Sigmoid colon (tissue), 7 donors: ENCODE measurements around the gene NCLN. TPM values are rescaled to one million over a fixed set of nuclear protein-coding genes. Genes with fewer than 3 reads are reported as not detected.
"Not testable (repeated sequence)": the region's sequence is repeated elsewhere in the genome, so short reads cannot be mapped to it uniquely, and the experiment has no call there.

Source experiments
- DNase-seq: peaks from one replicate; pipeline ENCODE4 v3.0.0-alpha.2; 2019
- H3K27ac ChIP-seq, 4 donors: fragments of 200-600 bp; sonication (generic); one replicate each; pipeline ENCODE4 v1.5.1; 2016 to 2019; ENCODE audit warnings: mild to moderate bottlenecking in 1 of 4
- H3K27me3 ChIP-seq, 3 donors: fragments of 200-600 bp; sonication (generic); one replicate each; pipeline ENCODE4 v1.5.1; 2019; ENCODE audit warnings: mild to moderate bottlenecking in 1 of 3
- H3K36me3 ChIP-seq, 4 donors: fragments of 200-600 bp; sonication (generic); one replicate each; pipeline ENCODE4 v1.5.1; 2016 to 2019
- H3K4me1 ChIP-seq, 4 donors: fragments of 200-600 bp; sonication (generic); one replicate each; pipeline ENCODE4 v1.5.1; 2017 to 2019
- H3K4me3 ChIP-seq, 4 donors: fragments of 200-600 bp; sonication (generic); one replicate each; pipeline ENCODE4 v1.5.1; 2017 to 2019; ENCODE audit warnings: mild to moderate bottlenecking in 2 of 4, moderate library complexity in 1 of 4
- H3K9me3 ChIP-seq, 4 donors: fragments of 200-600 bp in 3 of 4; sonication (generic) in 3 of 4; one replicate each; pipeline versions ENCODE4 v1.5.1 to v1.6.1; 2013 to 2019
- CTCF ChIP-seq, 4 experiments: fragments of 450-650 bp in 3 of 4; fragments of 200-600 bp in 1 of 4; IDR thresholded peaks; one replicate each; pipeline ENCODE4 v1.5.1; 2016 to 2019; ENCODE audit warnings: antibody characterized with exemption in 4 of 4, mild to moderate bottlenecking in 3 of 4, moderate library complexity in 2 of 4
- EP300 ChIP-seq, 4 donors: sonication (generic); formaldehyde crosslinking; IDR thresholded peaks; one replicate each; pipeline ENCODE4 v1.6.1; 2017; ENCODE audit warnings: antibody characterized with exemption in 4 of 4
- POLR2A ChIP-seq, 2 donors: fragments of 450-650 bp; IDR thresholded peaks; one replicate each; pipeline ENCODE4 v1.6.1; 2016; ENCODE audit warnings: antibody characterized with exemption in 2 of 2, mild to moderate bottlenecking in 2 of 2, moderate library complexity in 2 of 2
- POLR2AphosphoS5 ChIP-seq, 4 donors: sonication (generic); formaldehyde crosslinking; IDR thresholded peaks; one replicate each; pipeline ENCODE4 v1.6.1; 2017; ENCODE audit warnings: antibody characterized with exemption in 4 of 4
- WGBS, 2 donors: extraction: QIAGEN DNeasy Blood & Tissue Kit; methylation state at CpG; one replicate each; pipeline ENCODE4 v1.1.7; 2013; 5-methylcytosine and 5-hydroxymethylcytosine counted together
- intact Hi-C: fragments of 100-400 bp; cut with DNase I; formaldehyde crosslinking; loops from one replicate; pipeline ENCODE4 v1.15.1; 2023
- polyA plus RNA-seq, 3 donors: library from polyadenylated mRNA; stranded (reverse); fragments of 200-250 nt; gene quantifications; one replicate each; pipeline ENCODE4 v1.2.3, GENCODE V29; 2013
- total RNA-seq, 4 donors: library from RNA; depleted of rRNA; stranded (reverse); fragments of >200 nt; gene quantifications; one replicate each; pipeline ENCODE4 v1.1.0, GENCODE V29; 2016
- donor health status: healthy with polysubstance abuse.
- donor health status: Bipolar disorder and iron deficiency.
- donor health status: healthy.

The NCLN gene
- total and polyA plus RNA-seq, 7 donors, result 12.2 to 94.7 (median 16.1) TPM

- H3K36me3 ChIP-seq, result no peaks in the 10 kb centered on the region
- no peak overlapping the region for H3K27ac ChIP-seq
- TF ChIP-seq EP300 (IDR thresholded peaks at IDR 0.05), result no peak
- no peak for TF ChIP-seq POLR2A (IDR thresholded peaks at IDR 0.05)
- TF ChIP-seq CTCF (IDR thresholded peaks at IDR 0.05), result no peak
- no peak for TF ChIP-seq POLR2AphosphoS5 (IDR thresholded peaks at IDR 0.05)
- no peak overlapping the region for H3K4me3 ChIP-seq
- no peak for DNase-seq
- intact Hi-C loops, result no loop called here
- H3K4me1 ChIP-seq, result peaks cover 0 to 5% (median 2%) of the 10 kb centered on the region in 4 donors
- no peaks in the 10 kb centered on the region for H3K27me3 ChIP-seq
- no peaks in the 10 kb centered on the region for H3K9me3 ChIP-seq
- WGBS, 2 donors, result 74 to 80% methylated on average over 13 of the region's 13 CpGs
Measured at GRCh38 chr19:3167533-3168272, 18.0 kb upstream of the NCLN start.

- Histone ChIP-seq H3K4me1 (no peaks in the 10 kb centered on the region), H3K27ac (no peak overlapping the region), H3K4me3 (no peak overlapping the region), H3K36me3 (no peaks in the 10 kb centered on the region), H3K9me3 (no peaks in the 10 kb centered on the region), H3K27me3 (no peaks in the 10 kb centered on the region)
- no peak for DNase-seq
- intact Hi-C loops, result no loop called here
- TF ChIP-seq POLR2A (IDR thresholded peaks at IDR 0.05) (no peak), CTCF (IDR thresholded peaks at IDR 0.05) (no peak), EP300 (IDR thresholded peaks at IDR 0.05) (no peak), POLR2AphosphoS5 (IDR thresholded peaks at IDR 0.05) (no peak)
- WGBS, 2 donors, result 75 to 84% methylated on average over 15 of the region's 15 CpGs
Measured at GRCh38 chr19:3171894-3172672, 13.6 kb upstream of the NCLN start.

GRCh38 chr19:3172673-3173000 is 13.1 kb upstream of the NCLN start:
- intact Hi-C loops, H3K36me3 ChIP-seq, DNase-seq, H3K4me3 ChIP-seq, H3K9me3 ChIP-seq, H3K27ac ChIP-seq, H3K27me3 ChIP-seq, H3K4me1 ChIP-seq: not testable (repeated sequence)
- 73 to 85% methylated on average over 6 of the region's 6 CpGs for WGBS, 2 donors

- intact Hi-C loops, result no loop called here
- H3K27me3 ChIP-seq, result no peaks in the 10 kb centered on the region
- H3K9me3 ChIP-seq, result no peaks in the 10 kb centered on the region
- no peak for TF ChIP-seq CTCF (IDR thresholded peaks at IDR 0.05)
- peak overlapping the region in 2 of 4 donors; percentile 12 to 46 for H3K27ac ChIP-seq
- H3K36me3 ChIP-seq, result no peaks in the 10 kb centered on the region
- DNase-seq, result no peak
- H3K4me1 ChIP-seq, result no peaks in the 10 kb centered on the region
- H3K4me3 ChIP-seq, result no peak overlapping the region
- WGBS, 2 donors, result 25 to 50% methylated on average over 17 of the region's 17 CpGs
Measured at GRCh38 chr19:3175781-3176714, 9.7 kb upstream of the NCLN start.
